Naive thymus-derived CD4-positive, alpha-beta T cell (primary cell): Measurements from ENCODE around the gene LCE6A. TPM values are rescaled to one million over a fixed set of nuclear protein-coding genes. Genes with fewer than 3 reads are reported as not detected.

Source experiments
- ATAC-seq: fragments of 150-1000 bp; cut with Tn5 transposase; 2 replicates; pipeline ENCODE4 v1.10.0; 2021; ENCODE audit warnings: mild to moderate bottlenecking, moderate library complexity
- CTCF ChIA-PET: fragments of 350-600 bp; sonication (Branson Sonifier 250); formaldehyde crosslinking; loops from one replicate; lab custom pipeline; 2021; ENCODE audit warnings: antibody characterized with exemption; lab: Charles Lee
- POLR2A ChIA-PET: fragments of 350-600 bp; sonication (Branson Sonifier 250); formaldehyde crosslinking; loops from one replicate; lab custom pipeline; 2021; ENCODE audit warnings: antibody characterized with exemption, inconsistent platforms; lab: Charles Lee
- DNase-seq, 9 donors: peaks; one replicate each; pipeline versions ENCODE4 v3.0.0 to v3.0.0-alpha.2; 2020 to 2022; ENCODE audit warnings: mixed read lengths in 1 of 9
- H3K27ac ChIP-seq: one replicate; pipeline ENCODE4 v1.7.0; 2013; ENCODE audit warnings: mild to moderate bottlenecking, low read depth, low read length, moderate library complexity
- H3K27me3 ChIP-seq, 2 donors: one replicate each; pipeline ENCODE4 v1.7.0; 2013; ENCODE audit warnings: low read length in 2 of 2, mild to moderate bottlenecking in 2 of 2, moderate library complexity in 2 of 2; ENCODE audit not compliant: control insufficient read depth in 2 of 2, insufficient read depth in 2 of 2
- H3K36me3 ChIP-seq, 3 experiments: 1 replicate in 2 of 3; 2 replicates in 1 of 3; pipeline ENCODE4 v1.7.0; 2013; ENCODE audit warnings: low read length in 3 of 3, mild to moderate bottlenecking in 3 of 3, moderate library complexity in 1 of 3; ENCODE audit not compliant: insufficient read depth in 3 of 3, control insufficient read depth in 2 of 3
- H3K4me1 ChIP-seq, 2 donors: one replicate each; pipeline ENCODE4 v1.7.0; 2013; ENCODE audit warnings: low read length in 2 of 2, mild to moderate bottlenecking in 2 of 2, moderate library complexity in 1 of 2; ENCODE audit not compliant: control insufficient read depth in 2 of 2, insufficient read depth in 2 of 2
- H3K4me3 ChIP-seq: 2 replicates; pipeline ENCODE4 v1.7.0; 2013; ENCODE audit warnings: mild to moderate bottlenecking, low read length
- H3K9me3 ChIP-seq, 3 experiments: 1 replicate in 2 of 3; 2 replicates in 1 of 3; pipeline ENCODE4 v1.7.0; 2013; ENCODE audit warnings: low read length in 3 of 3; ENCODE audit not compliant: control insufficient read depth in 2 of 3
- H3K27ac Mint-ChIP-seq, 9 donors: one replicate each; pipeline ENCODE4 v1.8.0; 2020 to 2022; ENCODE audit warnings: mixed read lengths in 9 of 9, mild to moderate bottlenecking in 8 of 9, moderate library complexity in 5 of 9, inconsistent platforms in 2 of 9
- H3K27me3 Mint-ChIP-seq, 5 donors: one replicate each; pipeline ENCODE4 v1.8.0; 2021 to 2022; ENCODE audit warnings: mixed read lengths in 5 of 5, mild to moderate bottlenecking in 1 of 5
- H3K36me3 Mint-ChIP-seq, 5 donors: one replicate each; pipeline ENCODE4 v1.8.0; 2020 to 2022; ENCODE audit warnings: mixed read lengths in 5 of 5, mild to moderate bottlenecking in 3 of 5, inconsistent platforms in 1 of 5
- H3K4me1 Mint-ChIP-seq, 7 donors: one replicate each; pipeline ENCODE4 v1.8.0; 2020 to 2022; ENCODE audit warnings: mixed read lengths in 7 of 7, mild to moderate bottlenecking in 3 of 7, inconsistent platforms in 1 of 7
- H3K4me3 Mint-ChIP-seq, 10 donors: one replicate each; pipeline ENCODE4 v1.8.0; 2020 to 2022; ENCODE audit warnings: mild to moderate bottlenecking in 10 of 10, mixed read lengths in 10 of 10, moderate library complexity in 6 of 10, inconsistent platforms in 2 of 10
- H3K9me3 Mint-ChIP-seq, 11 donors: one replicate each; pipeline ENCODE4 v1.8.0; 2020 to 2022; ENCODE audit warnings: mixed read lengths in 11 of 11, mild to moderate bottlenecking in 4 of 11, inconsistent platforms in 1 of 11, moderate library complexity in 1 of 11
- intact Hi-C, 2 donors: fragments of 100-400 bp; cut with micrococcal nuclease; formaldehyde crosslinking; loops; one replicate each; pipeline ENCODE4 v1.15.1; 2023
- polyA plus RNA-seq, 2 donors: library from polyadenylated mRNA; unstranded; fragments of 300-500 nt; fragmentation: Illumina TruSeq; gene quantifications; one replicate each; pipeline ENCODE4 v1.2.3, GENCODE V29; 2021
- total RNA-seq, 6 experiments: library from RNA in 5 of 6; stranded (reverse) in 5 of 6; gene quantifications; 1 replicate in 5 of 6; 2 replicates in 1 of 6; pipeline ENCODE4 v1.2.3 and lab custom pipeline; 2021 to 2026

The LCE6A gene
- total and polyA plus RNA-seq, 7 experiments from 2014 or later: not detected

GRCh38 chr1:152870831-152871730 is 28.4 kb downstream of the LCE6A start:
- Histone ChIP-seq H3K4me1 (no peaks in the 10 kb centered on the region), H3K4me3 (no peak overlapping the region), H3K27ac (no peak overlapping the region), H3K9me3 (no peaks in the 10 kb centered on the region), H3K36me3 (no peaks in the 10 kb centered on the region), H3K27me3 (no peaks in the 10 kb centered on the region)
- ChIA-PET POLR2A (no interaction called here), CTCF (no interaction called here)
- peaks cover 4 to 21% (median 12%) of the 10 kb centered on the region in 5 donors for H3K27me3 Mint-ChIP-seq
- H3K36me3 Mint-ChIP-seq: no peaks in the 10 kb centered on the region
- DNase-seq (no peak), ATAC-seq (no peak)
- intact Hi-C loops: loop anchor here in 1 of 2 donors (5.0 kb wide), 1 partner anchor 406 kb away; no protein-coding TSS in a partner anchor
- H3K4me3 Mint-ChIP-seq: no peak overlapping the region
- H3K27ac Mint-ChIP-seq: no peak overlapping the region
- H3K4me1 Mint-ChIP-seq: no peaks in the 10 kb centered on the region
- H3K9me3 Mint-ChIP-seq: no peaks in the 10 kb centered on the region

GRCh38 chr1:152871731-152872126 is 29.1 kb downstream of the LCE6A start:
- Mint-ChIP-seq H3K4me3 (no peak overlapping the region), H3K36me3 (no peaks in the 10 kb centered on the region), H3K27ac (no peak overlapping the region), H3K27me3 (peaks cover 4 to 21% (median 12%) of the 10 kb centered on the region in 5 donors), H3K9me3 (no peaks in the 10 kb centered on the region), H3K4me1 (no peaks in the 10 kb centered on the region)
- intact Hi-C loops: loop anchor here in 1 of 2 donors (5.0 kb wide), 1 partner anchor 406 kb away; no protein-coding TSS in a partner anchor
- ChIA-PET CTCF (no interaction called here), POLR2A (no interaction called here)
- Histone ChIP-seq H3K27me3 (no peaks in the 10 kb centered on the region), H3K4me1 (no peaks in the 10 kb centered on the region), H3K9me3 (no peaks in the 10 kb centered on the region), H3K36me3 (no peaks in the 10 kb centered on the region), H3K27ac (no peak overlapping the region), H3K4me3 (no peak overlapping the region)
- DNase-seq (no peak), ATAC-seq (no peak)

GRCh38 chr1:152873495-152873894 is 30.8 kb downstream of the LCE6A start:
- DNase-seq (no peak), ATAC-seq (no peak)
- Histone ChIP-seq H3K4me3 (no peak overlapping the region), H3K27ac (no peak overlapping the region), H3K36me3 (no peaks in the 10 kb centered on the region), H3K27me3 (no peaks in the 10 kb centered on the region), H3K9me3 (no peaks in the 10 kb centered on the region), H3K4me1 (no peaks in the 10 kb centered on the region)
- Mint-ChIP-seq H3K4me1 (no peaks in the 10 kb centered on the region), H3K36me3 (no peaks in the 10 kb centered on the region), H3K9me3 (peaks cover 0 to 4% (median 0%) of the 10 kb centered on the region in 11 donors), H3K27ac (no peak overlapping the region), H3K27me3 (peaks cover 5 to 30% (median 22%) of the 10 kb centered on the region in 5 donors), H3K4me3 (no peak overlapping the region)
- POLR2A ChIA-PET: no interaction called here
- CTCF ChIA-PET: no interaction called here
- intact Hi-C loops: loop anchor here in 1 of 2 donors (5.0 kb wide), 1 partner anchor 404 kb away; no protein-coding TSS in a partner anchor

- H3K27ac ChIP-seq: no peak overlapping the region
- Mint-ChIP-seq H3K27ac (no peak overlapping the region), H3K9me3 (peaks cover 0 to 5% (median 0%) of the 10 kb centered on the region in 11 donors), H3K4me1 (peaks cover 0 to 4% (median 0%) of the 10 kb centered on the region in 7 donors), H3K27me3 (peaks cover 1 to 42% (median 18%) of the 10 kb centered on the region in 5 donors), H3K36me3 (no peaks in the 10 kb centered on the region), H3K4me3 (no peak overlapping the region)
- no peaks in the 10 kb centered on the region for H3K9me3 ChIP-seq
- no peaks in the 10 kb centered on the region for H3K36me3 ChIP-seq
- CTCF ChIA-PET: no interaction called here
- DNase-seq (no peak), ATAC-seq (no peak)
- no peaks in the 10 kb centered on the region for H3K27me3 ChIP-seq
- H3K4me1 ChIP-seq: no peaks in the 10 kb centered on the region
- no peak overlapping the region for H3K4me3 ChIP-seq
- POLR2A ChIA-PET: no interaction called here
- intact Hi-C loops: no loop called here
Observed at GRCh38 chr1:152876827-152877226, 34.2 kb downstream of the LCE6A start.

- intact Hi-C loops: no loop called here
- ATAC-seq (no peak), DNase-seq (no peak)
- H3K36me3 ChIP-seq: no peaks in the 10 kb centered on the region
- peaks cover 0 to 4% (median 0%) of the 10 kb centered on the region in 7 donors for H3K4me1 Mint-ChIP-seq
- no peak within 1 kb of the TSS for H3K4me3 Mint-ChIP-seq
- POLR2A ChIA-PET: no interaction called here
- no peaks in the 10 kb centered on the region for H3K36me3 Mint-ChIP-seq
- CTCF ChIA-PET: no interaction called here
- no peaks in the 10 kb centered on the region for H3K4me1 ChIP-seq
- H3K9me3 ChIP-seq: no peaks in the 10 kb centered on the region
- no peak within 1 kb of the TSS for H3K27ac ChIP-seq
- no peak within 1 kb of the TSS for H3K27ac Mint-ChIP-seq
- H3K27me3 ChIP-seq: no peaks in the 10 kb centered on the region
- H3K9me3 Mint-ChIP-seq: peaks cover 0 to 5% (median 0%) of the 10 kb centered on the region in 11 donors
- H3K4me3 ChIP-seq: no peak within 1 kb of the TSS
- peaks cover 0 to 37% (median 14%) of the 10 kb centered on the region in 5 donors for H3K27me3 Mint-ChIP-seq
Observed at GRCh38 chr1:152878042-152878441, 35.4 kb downstream of the LCE6A start, which contains the start of gene SMCP. Gene SMCP, plus strand, starts transcription at chr1:152878322. Its CDS starts 6,101 bp downstream, at chr1:152884423.

GRCh38 chr1:152879559-152880198 is 37.0 kb downstream of the LCE6A start:
- H3K4me1 ChIP-seq: no peaks in the 10 kb centered on the region
- DNase-seq: no peak
- no peaks in the 10 kb centered on the region for H3K27me3 ChIP-seq
- intact Hi-C loops: no loop called here
- peaks cover 4 to 28% (median 14%) of the 10 kb centered on the region in 5 donors for H3K27me3 Mint-ChIP-seq
- no peaks in the 10 kb centered on the region for H3K36me3 ChIP-seq
- ChIA-PET POLR2A (no interaction called here), CTCF (no interaction called here)
- peaks cover 0 to 4% (median 0%) of the 10 kb centered on the region in 7 donors for H3K4me1 Mint-ChIP-seq
- H3K27ac ChIP-seq: no peak overlapping the region
- H3K9me3 ChIP-seq: no peaks in the 10 kb centered on the region
- H3K36me3 Mint-ChIP-seq: no peaks in the 10 kb centered on the region
- H3K4me3 ChIP-seq: no peak overlapping the region
- ATAC-seq: no peak
- H3K4me3 Mint-ChIP-seq: no peak overlapping the region
- H3K27ac Mint-ChIP-seq: no peak overlapping the region
- peaks cover 0 to 5% (median 0%) of the 10 kb centered on the region in 11 donors for H3K9me3 Mint-ChIP-seq
